Measurements from ENCODE around the gene KDM4C.

KDM4C gene

DNA sequence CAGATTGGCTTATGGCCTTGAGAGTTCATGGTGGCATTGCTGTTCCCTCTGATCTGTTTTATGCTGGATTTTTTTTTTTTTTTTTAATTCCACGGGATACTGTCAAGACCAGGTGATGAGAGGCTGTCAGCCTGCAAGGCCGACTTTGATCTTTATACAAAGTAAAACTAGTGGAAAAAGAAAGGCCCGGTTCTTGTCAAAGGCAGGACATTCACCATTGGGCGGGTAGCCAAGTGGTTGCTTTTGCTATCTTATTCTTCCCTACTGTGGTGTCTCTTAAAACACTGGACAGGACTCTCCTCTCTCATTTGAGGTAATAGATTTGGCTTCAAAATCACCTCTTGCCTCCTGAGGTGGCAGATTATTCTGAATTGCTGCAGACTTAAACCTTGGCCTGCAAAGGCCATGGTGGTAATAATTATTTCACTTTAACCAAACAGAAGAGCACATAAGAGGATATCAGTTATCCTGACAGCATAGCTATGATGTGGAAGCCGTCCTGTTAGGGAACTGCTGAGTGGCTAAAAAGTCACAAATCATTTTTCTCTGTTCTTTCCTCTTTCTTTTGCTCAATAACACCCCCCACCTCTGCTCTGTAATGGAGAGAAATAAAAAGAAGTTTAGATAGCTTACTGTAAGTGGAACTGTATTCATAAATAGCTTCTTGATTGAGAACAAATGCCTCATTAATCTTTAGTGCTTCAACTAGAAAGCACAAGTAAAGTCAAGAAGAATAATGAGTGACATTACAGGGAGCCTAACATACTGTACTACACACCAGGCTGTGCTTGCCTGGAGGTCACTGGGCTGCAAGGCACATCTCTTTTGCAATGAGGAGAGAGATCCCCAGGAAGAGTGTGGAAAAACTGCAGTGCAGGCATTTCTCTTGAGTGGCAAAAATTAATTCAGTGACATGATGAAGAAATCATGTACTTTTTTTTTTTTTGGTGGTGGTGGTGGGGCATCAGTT, 275.6 kb downstream of the KDM4C start:
- no peak overlapping the region for H3K56ac ChIP-seq (ENCODE audit: low read length)
- DNase-seq: no peak
- H3K27me3 ChIP-seq (ENCODE audit: insufficient read depth, low read length, poor library complexity): no peaks in the 10 kb centered on the region
- no peak overlapping the region for H3K9ac ChIP-seq (ENCODE audit: low read length)
- no peak overlapping the region for H2BK5ac ChIP-seq (ENCODE audit: low read length)
- H3K4ac ChIP-seq (ENCODE audit: low read depth, low read length): no peak overlapping the region
- H4K8ac ChIP-seq (ENCODE audit: low read depth, low read length): no peak overlapping the region
- no peak overlapping the region for H2BK15ac ChIP-seq (replicated peaks; ENCODE audit: low read depth)
- no peak overlapping the region for H3K18ac ChIP-seq (ENCODE audit: low read length)
- no peak overlapping the region for H3K27ac ChIP-seq (ENCODE audit: low read depth, low read length)
- H2AK5ac ChIP-seq (ENCODE audit: low read length): no peak overlapping the region
- no peak overlapping the region for H3K23ac ChIP-seq (ENCODE audit: low read length)
- H3K4me1 ChIP-seq (ENCODE audit: control insufficient read depth, low read depth, low read length): no peaks in the 10 kb centered on the region
- H3K79me2 ChIP-seq (ENCODE audit: control insufficient read depth, insufficient read depth, low read length): no peaks in the 10 kb centered on the region
- no peaks in the 10 kb centered on the region for H3K79me1 ChIP-seq (ENCODE audit: low read length)
- no peak overlapping the region for H4K5ac ChIP-seq (ENCODE audit: low read length)
- H3K36me3 ChIP-seq (ENCODE audit: control insufficient read depth, insufficient read depth, low read length): no peaks in the 10 kb centered on the region
- no peak overlapping the region for H2BK120ac ChIP-seq (ENCODE audit: low read depth, low read length)
- no peak overlapping the region for H3K4me3 ChIP-seq (ENCODE audit: low read length)
- no CpG with 5 or more reads among the region's 5 CpGs for WGBS (ENCODE audit: extremely low coverage, insufficient coverage, low lambda C conversion rate)
- no peak overlapping the region for H3K4me2 ChIP-seq (ENCODE audit: low read length)

GRCh38 chr9:7037176-7037575, 279.4 kb downstream of the KDM4C start:
- Histone ChIP-seq H2BK15ac (replicated peaks; ENCODE audit: low read depth) (no peak overlapping the region), H3K36me3 (ENCODE audit: control insufficient read depth, insufficient read depth, low read length) (no peaks in the 10 kb centered on the region), H3K9ac (ENCODE audit: low read length) (no peak overlapping the region), H3K4me1 (ENCODE audit: control insufficient read depth, low read depth, low read length) (no peaks in the 10 kb centered on the region), H3K23ac (ENCODE audit: low read length) (no peak overlapping the region), H3K18ac (ENCODE audit: low read length) (no peak overlapping the region), H2BK5ac (ENCODE audit: low read length) (no peak overlapping the region), H3K4ac (ENCODE audit: low read depth, low read length) (no peak overlapping the region), H2AK5ac (ENCODE audit: low read length) (no peak overlapping the region), H3K4me3 (ENCODE audit: low read length) (no peak overlapping the region), H3K4me2 (ENCODE audit: low read length) (no peak overlapping the region), H3K27me3 (ENCODE audit: insufficient read depth, low read length, poor library complexity) (no peaks in the 10 kb centered on the region), H2BK120ac (ENCODE audit: low read depth, low read length) (no peak overlapping the region), H3K27ac (ENCODE audit: low read depth, low read length) (no peak overlapping the region), H4K8ac (ENCODE audit: low read depth, low read length) (no peak overlapping the region), H4K5ac (ENCODE audit: low read length) (no peak overlapping the region), H3K56ac (ENCODE audit: low read length) (no peak overlapping the region), H3K79me1 (ENCODE audit: low read length) (no peaks in the 10 kb centered on the region), H3K79me2 (ENCODE audit: control insufficient read depth, insufficient read depth, low read length) (no peaks in the 10 kb centered on the region)
- no CpG with 5 or more reads among the region's 3 CpGs for WGBS (ENCODE audit: extremely low coverage, insufficient coverage, low lambda C conversion rate)
- no peak for DNase-seq

GRCh38 chr9:7042124-7042523, 284.4 kb downstream of the KDM4C start:
- Histone ChIP-seq H3K4me3 (ENCODE audit: low read length) (no peak overlapping the region), H2BK120ac (ENCODE audit: low read depth, low read length) (no peak overlapping the region), H3K4me1 (ENCODE audit: control insufficient read depth, low read depth, low read length) (no peaks in the 10 kb centered on the region), H3K79me1 (ENCODE audit: low read length) (no peaks in the 10 kb centered on the region), H3K9ac (ENCODE audit: low read length) (no peak overlapping the region), H3K56ac (ENCODE audit: low read length) (no peak overlapping the region), H3K27me3 (ENCODE audit: insufficient read depth, low read length, poor library complexity) (no peaks in the 10 kb centered on the region), H2BK15ac (replicated peaks; ENCODE audit: low read depth) (no peak overlapping the region), H2AK5ac (ENCODE audit: low read length) (no peak overlapping the region), H2BK5ac (ENCODE audit: low read length) (no peak overlapping the region), H3K18ac (ENCODE audit: low read length) (no peak overlapping the region), H3K79me2 (ENCODE audit: control insufficient read depth, insufficient read depth, low read length) (no peaks in the 10 kb centered on the region), H3K36me3 (ENCODE audit: control insufficient read depth, insufficient read depth, low read length) (no peaks in the 10 kb centered on the region), H4K8ac (ENCODE audit: low read depth, low read length) (no peak overlapping the region), H3K4me2 (ENCODE audit: low read length) (no peak overlapping the region), H3K27ac (ENCODE audit: low read depth, low read length) (no peak overlapping the region), H4K5ac (ENCODE audit: low read length) (no peak overlapping the region), H3K4ac (ENCODE audit: low read depth, low read length) (no peak overlapping the region), H3K23ac (ENCODE audit: low read length) (no peak overlapping the region)
- WGBS (ENCODE audit: extremely low coverage, insufficient coverage, low lambda C conversion rate): no CpG with 5 or more reads among the region's 3 CpGs
- DNase-seq: no peak

DNA sequence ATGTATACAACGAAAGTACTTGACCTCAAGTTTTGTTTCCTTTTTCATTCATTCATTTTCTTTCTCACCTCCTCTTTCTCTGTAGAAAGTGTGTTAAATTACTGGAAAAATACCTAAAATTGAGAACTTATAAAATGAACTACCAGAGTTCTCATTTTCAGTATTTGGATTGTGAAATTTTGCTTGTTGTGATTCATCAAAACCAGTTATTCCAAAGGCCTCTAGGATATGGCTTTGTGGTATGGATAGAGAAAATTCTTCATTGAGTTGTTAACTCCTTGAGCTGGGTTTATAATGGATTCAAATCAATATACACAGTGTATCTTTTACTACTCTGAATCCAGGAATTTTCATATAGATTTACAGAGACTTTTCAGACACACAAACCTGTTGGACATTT, 287.6 kb downstream of the KDM4C start:
- H3K79me1 ChIP-seq (ENCODE audit: low read length): no peaks in the 10 kb centered on the region
- H3K4me1 ChIP-seq (ENCODE audit: control insufficient read depth, low read depth, low read length): no peaks in the 10 kb centered on the region
- WGBS (ENCODE audit: extremely low coverage, insufficient coverage, low lambda C conversion rate): no CpG with 5 or more reads among the region's 1 CpG
- no peak overlapping the region for H2AK5ac ChIP-seq (ENCODE audit: low read length)
- H3K56ac ChIP-seq (ENCODE audit: low read length): no peak overlapping the region
- no peaks in the 10 kb centered on the region for H3K79me2 ChIP-seq (ENCODE audit: control insufficient read depth, insufficient read depth, low read length)
- no peak overlapping the region for H4K5ac ChIP-seq (ENCODE audit: low read length)
- H3K27ac ChIP-seq (ENCODE audit: low read depth, low read length): no peak overlapping the region
- no peak overlapping the region for H4K8ac ChIP-seq (ENCODE audit: low read depth, low read length)
- no peak overlapping the region for H3K4me2 ChIP-seq (ENCODE audit: low read length)
- DNase-seq: no peak
- no peak overlapping the region for H3K4ac ChIP-seq (ENCODE audit: low read depth, low read length)
- H3K4me3 ChIP-seq (ENCODE audit: low read length): no peak overlapping the region
- H3K18ac ChIP-seq (ENCODE audit: low read length): no peak overlapping the region
- H2BK15ac ChIP-seq (replicated peaks; ENCODE audit: low read depth): no peak overlapping the region
- H2BK5ac ChIP-seq (ENCODE audit: low read length): no peak overlapping the region
- no peak overlapping the region for H2BK120ac ChIP-seq (ENCODE audit: low read depth, low read length)
- H3K27me3 ChIP-seq (ENCODE audit: insufficient read depth, low read length, poor library complexity): no peaks in the 10 kb centered on the region
- H3K36me3 ChIP-seq (ENCODE audit: control insufficient read depth, insufficient read depth, low read length): no peaks in the 10 kb centered on the region
- no peak overlapping the region for H3K9ac ChIP-seq (ENCODE audit: low read length)
- H3K23ac ChIP-seq (ENCODE audit: low read length): no peak overlapping the region

DNA sequence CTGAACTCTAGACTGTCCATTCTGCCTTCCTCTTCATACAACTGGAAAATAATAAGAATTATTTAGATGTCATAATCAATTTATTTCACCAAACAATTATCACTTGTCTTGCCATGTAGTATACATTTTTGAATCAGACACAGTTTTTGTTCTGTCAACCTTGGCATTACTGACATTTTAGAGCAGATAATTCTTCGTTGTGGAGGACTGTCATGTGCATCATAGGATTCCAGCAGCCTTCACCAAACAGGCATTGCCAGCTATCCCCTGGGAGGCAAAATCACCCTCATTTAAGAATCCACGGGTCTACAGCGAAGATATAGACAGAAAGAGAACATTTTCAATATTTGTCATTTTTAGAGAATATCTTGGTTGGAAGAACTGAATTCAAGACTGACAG, 293.9 kb downstream of the KDM4C start:
- Histone ChIP-seq H3K9ac (ENCODE audit: low read length) (no peak overlapping the region), H3K27ac (ENCODE audit: low read depth, low read length) (no peak overlapping the region), H3K4me3 (ENCODE audit: low read length) (no peak overlapping the region), H3K4me2 (ENCODE audit: low read length) (no peak overlapping the region), H3K18ac (ENCODE audit: low read length) (no peak overlapping the region), H3K4ac (ENCODE audit: low read depth, low read length) (no peak overlapping the region), H3K79me2 (ENCODE audit: control insufficient read depth, insufficient read depth, low read length) (no peaks in the 10 kb centered on the region), H2BK120ac (ENCODE audit: low read depth, low read length) (no peak overlapping the region), H3K36me3 (ENCODE audit: control insufficient read depth, insufficient read depth, low read length) (no peaks in the 10 kb centered on the region), H2BK15ac (replicated peaks; ENCODE audit: low read depth) (no peak overlapping the region), H3K79me1 (ENCODE audit: low read length) (no peaks in the 10 kb centered on the region), H4K8ac (ENCODE audit: low read depth, low read length) (no peak overlapping the region), H3K23ac (ENCODE audit: low read length) (no peak overlapping the region), H2BK5ac (ENCODE audit: low read length) (no peak overlapping the region), H3K56ac (ENCODE audit: low read length) (no peak overlapping the region), H2AK5ac (ENCODE audit: low read length) (no peak overlapping the region), H4K5ac (ENCODE audit: low read length) (no peak overlapping the region), H3K27me3 (ENCODE audit: insufficient read depth, low read length, poor library complexity) (no peaks in the 10 kb centered on the region), H3K4me1 (ENCODE audit: control insufficient read depth, low read depth, low read length) (no peaks in the 10 kb centered on the region)
- no CpG with 5 or more reads among the region's 3 CpGs for WGBS (ENCODE audit: extremely low coverage, insufficient coverage, low lambda C conversion rate)
- no peak for DNase-seq

- no peak overlapping the region for H4K5ac ChIP-seq (ENCODE audit: low read length)
- H3K9ac ChIP-seq (ENCODE audit: low read length): no peak overlapping the region
- no peak overlapping the region for H3K23ac ChIP-seq (ENCODE audit: low read length)
- no peak overlapping the region for H2BK15ac ChIP-seq (replicated peaks; ENCODE audit: low read depth)
- H3K27ac ChIP-seq (ENCODE audit: low read depth, low read length): no peak overlapping the region
- no peak overlapping the region for H3K56ac ChIP-seq (ENCODE audit: low read length)
- DNase-seq: peak; percentile 14
- H3K79me1 ChIP-seq (ENCODE audit: low read length): no peaks in the 10 kb centered on the region
- H2AK5ac ChIP-seq (ENCODE audit: low read length): no peak overlapping the region
- H3K4me1 ChIP-seq (ENCODE audit: control insufficient read depth, low read depth, low read length): no peaks in the 10 kb centered on the region
- H3K27me3 ChIP-seq (ENCODE audit: insufficient read depth, low read length, poor library complexity): no peaks in the 10 kb centered on the region
- H3K4me3 ChIP-seq (ENCODE audit: low read length): no peak overlapping the region
- WGBS (ENCODE audit: extremely low coverage, insufficient coverage, low lambda C conversion rate): no CpG with 5 or more reads among the region's 2 CpGs
- no peak overlapping the region for H3K4me2 ChIP-seq (ENCODE audit: low read length)
- H2BK5ac ChIP-seq (ENCODE audit: low read length): no peak overlapping the region
- no peak overlapping the region for H3K18ac ChIP-seq (ENCODE audit: low read length)
- H3K79me2 ChIP-seq (ENCODE audit: control insufficient read depth, insufficient read depth, low read length): no peaks in the 10 kb centered on the region
- no peaks in the 10 kb centered on the region for H3K36me3 ChIP-seq (ENCODE audit: control insufficient read depth, insufficient read depth, low read length)
- H3K4ac ChIP-seq (ENCODE audit: low read depth, low read length): no peak overlapping the region
- H4K8ac ChIP-seq (ENCODE audit: low read depth, low read length): no peak overlapping the region
- no peak overlapping the region for H2BK120ac ChIP-seq (ENCODE audit: low read depth, low read length)
These were observed 296.1 kb downstream of the KDM4C start for GRCh38 chr9:7053903-7054302.

All from mesendoderm (in vitro differentiated cells).